Right atrium auricular region (tissue), 2 donors: ENCODE measurements around the gene SMIM29. TPM values are rescaled to one million over a fixed set of nuclear protein-coding genes. Genes with fewer than 3 reads are reported as not detected.
"Not testable (repeated sequence)": the region's sequence is repeated elsewhere in the genome, so short reads cannot be mapped to it uniquely, and the experiment has no call there.

ENCODE experiments used
- DNase-seq: peaks from one replicate; pipeline ENCODE4 v3.0.0-alpha.2; 2019; ENCODE audit warnings: low spot score
- H3K27ac ChIP-seq, 2 donors: fragments of 200-600 bp; sonication (generic); 1 replicate in 1 of 2; 2 replicates in 1 of 2; pipeline ENCODE4 v1.5.1; 2016 to 2019
- H3K27me3 ChIP-seq, 2 donors: fragments of 200-600 bp; sonication (generic); one replicate each; pipeline versions ENCODE4 v1.5.1 to v1.6.0; 2017 to 2019
- H3K36me3 ChIP-seq: fragments of 200-600 bp; sonication (generic); one replicate; pipeline ENCODE4 v1.5.1; 2016
- H3K4me1 ChIP-seq, 2 donors: fragments of 200-600 bp; sonication (generic); one replicate each; pipeline versions ENCODE4 v1.5.1 to v1.6.0; 2017 to 2019
- H3K4me3 ChIP-seq, 2 donors: fragments of 200-600 bp; sonication (generic); 1 replicate in 1 of 2; 2 replicates in 1 of 2; pipeline ENCODE4 v1.5.1; 2017 to 2019; ENCODE audit warnings: mild to moderate bottlenecking in 1 of 2, moderate library complexity in 1 of 2
- H3K9me3 ChIP-seq, 2 donors: fragments of 200-600 bp; sonication (generic); one replicate each; pipeline ENCODE4 v1.5.1; 2019
- total RNA-seq, 2 donors: library from RNA; depleted of rRNA; stranded (reverse); fragments of >200 nt; gene quantifications; one replicate each; pipeline ENCODE4 v1.1.0, GENCODE V29; 2016
- TF ChIP-seq, protein P1 (sequence below), 2 donors: fragments of 200-600 bp; sonication (generic); IDR thresholded peaks; one replicate each; pipeline ENCODE4 v1.5.1; 2019; ENCODE audit warnings: antibody characterized with exemption in 2 of 2

SMIM29 gene
- total RNA-seq, 2 donors from 2014 or later, result 21.7 to 29.4 TPM

DNA sequence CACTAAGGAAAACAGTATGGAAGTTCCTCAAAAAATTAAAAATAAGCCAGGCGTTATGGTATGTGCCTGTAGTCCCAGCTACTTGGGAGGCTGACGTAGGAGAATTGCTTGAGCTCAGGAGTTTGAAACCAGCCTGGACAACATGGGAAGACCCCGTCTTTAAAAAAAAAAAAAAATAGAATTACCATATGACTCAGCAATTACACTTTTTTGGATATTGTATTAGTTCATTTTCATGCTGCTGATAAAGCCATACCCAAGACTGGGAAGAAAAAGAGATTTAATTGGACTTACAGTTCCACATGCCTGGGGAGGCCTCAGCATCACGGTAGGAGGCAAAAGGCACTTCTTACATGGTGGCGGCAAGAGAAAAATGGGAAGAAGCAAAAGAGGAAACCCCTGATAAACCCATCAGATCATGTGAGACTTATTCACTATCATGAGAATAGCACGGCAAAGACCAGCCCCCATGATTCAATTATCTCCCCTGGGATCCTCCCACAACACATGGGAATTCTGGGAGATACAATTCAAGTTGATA lies 10.8 kb upstream of the SMIM29 start:
- Histone ChIP-seq H3K4me1 (no peaks in the 10 kb centered on the region), H3K9me3 (no peaks in the 10 kb centered on the region), H3K4me3 (no peak overlapping the region), H3K36me3 (no peaks in the 10 kb centered on the region), H3K27ac (no peak overlapping the region), H3K27me3 (no peaks in the 10 kb centered on the region)
- TF ChIP-seq, protein P1, sequence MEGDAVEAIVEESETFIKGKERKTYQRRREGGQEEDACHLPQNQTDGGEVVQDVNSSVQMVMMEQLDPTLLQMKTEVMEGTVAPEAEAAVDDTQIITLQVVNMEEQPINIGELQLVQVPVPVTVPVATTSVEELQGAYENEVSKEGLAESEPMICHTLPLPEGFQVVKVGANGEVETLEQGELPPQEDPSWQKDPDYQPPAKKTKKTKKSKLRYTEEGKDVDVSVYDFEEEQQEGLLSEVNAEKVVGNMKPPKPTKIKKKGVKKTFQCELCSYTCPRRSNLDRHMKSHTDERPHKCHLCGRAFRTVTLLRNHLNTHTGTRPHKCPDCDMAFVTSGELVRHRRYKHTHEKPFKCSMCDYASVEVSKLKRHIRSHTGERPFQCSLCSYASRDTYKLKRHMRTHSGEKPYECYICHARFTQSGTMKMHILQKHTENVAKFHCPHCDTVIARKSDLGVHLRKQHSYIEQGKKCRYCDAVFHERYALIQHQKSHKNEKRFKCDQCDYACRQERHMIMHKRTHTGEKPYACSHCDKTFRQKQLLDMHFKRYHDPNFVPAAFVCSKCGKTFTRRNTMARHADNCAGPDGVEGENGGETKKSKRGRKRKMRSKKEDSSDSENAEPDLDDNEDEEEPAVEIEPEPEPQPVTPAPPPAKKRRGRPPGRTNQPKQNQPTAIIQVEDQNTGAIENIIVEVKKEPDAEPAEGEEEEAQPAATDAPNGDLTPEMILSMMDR (IDR thresholded peaks at IDR 0.05), result no peak
- no peak for DNase-seq

DNA sequence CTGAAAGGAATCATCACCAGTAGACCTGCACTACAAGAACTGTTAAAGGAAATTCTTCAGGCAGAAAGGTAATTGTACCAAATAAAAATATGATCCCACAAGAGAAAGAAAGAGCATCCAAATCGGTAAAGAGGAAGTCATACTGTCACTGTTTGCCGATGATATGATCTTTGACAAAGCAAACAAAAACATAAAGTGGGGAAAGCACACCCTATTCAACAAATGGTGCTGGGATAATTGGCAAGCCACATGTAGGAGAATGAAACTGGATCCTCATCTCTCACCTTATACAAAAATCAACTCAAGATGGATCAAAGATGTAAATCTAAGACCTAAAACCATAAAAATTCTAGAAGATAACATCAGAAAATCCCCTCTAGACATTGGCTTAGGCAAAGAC lies 3.6 kb upstream of the SMIM29 start:
- H3K27me3 ChIP-seq, H3K4me3 ChIP-seq, H3K27ac ChIP-seq, DNase-seq, H3K36me3 ChIP-seq, H3K9me3 ChIP-seq: not testable (repeated sequence)
- H3K4me1 ChIP-seq, result peaks cover 0 to 23% of the 10 kb centered on the region in 2 donors

DNA sequence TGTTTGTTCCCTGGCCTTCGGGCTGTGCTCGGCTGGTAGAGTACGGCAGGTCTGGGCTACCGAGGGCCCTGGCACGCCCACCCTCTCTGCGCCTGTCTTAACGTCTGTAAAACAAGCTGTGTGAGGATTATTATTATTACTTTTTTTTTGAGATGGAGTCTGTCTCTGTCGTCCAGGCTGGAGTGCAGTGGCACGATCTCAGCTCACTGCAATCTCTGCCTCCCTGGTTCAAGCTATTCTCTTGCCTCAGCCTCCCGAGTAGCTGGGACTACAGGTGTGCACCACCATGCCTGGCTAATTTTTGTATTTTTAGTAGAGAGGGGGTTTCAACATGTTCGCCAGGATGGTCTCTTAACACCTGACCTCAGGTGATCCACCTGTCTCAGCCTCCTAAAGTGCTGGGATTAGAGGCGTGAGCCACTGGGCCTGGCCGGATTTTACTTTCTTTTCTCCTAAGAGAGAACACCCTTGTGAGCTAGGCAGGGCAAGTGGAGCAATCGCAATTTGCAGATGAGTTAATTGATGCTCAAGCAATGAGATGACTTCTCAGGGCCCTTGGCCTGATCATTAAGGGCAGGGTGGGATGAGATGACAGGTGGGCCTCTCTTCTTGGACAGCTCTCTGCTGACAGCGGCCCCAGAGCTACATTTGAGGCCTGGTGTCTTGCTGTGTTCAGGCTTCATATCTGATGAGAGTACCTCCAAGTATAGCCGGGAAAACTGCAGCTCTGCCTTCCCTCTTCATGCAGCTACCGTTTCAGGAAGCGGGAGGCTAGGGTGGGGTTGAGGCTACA lies 859 bp upstream of the SMIM29 start:
- Histone ChIP-seq H3K36me3 (no peaks in the 10 kb centered on the region), H3K27me3 (no peaks in the 10 kb centered on the region), H3K9me3 (no peaks in the 10 kb centered on the region), H3K4me1 (peaks cover 0 to 27% of the 10 kb centered on the region in 2 donors), H3K4me3 (peak overlapping the region; percentile 65 to 88), H3K27ac (peak overlapping the region; percentile 95)
- no peak for DNase-seq
- TF ChIP-seq, protein P1 (IDR thresholded peaks at IDR 0.05), result no peak

DNA sequence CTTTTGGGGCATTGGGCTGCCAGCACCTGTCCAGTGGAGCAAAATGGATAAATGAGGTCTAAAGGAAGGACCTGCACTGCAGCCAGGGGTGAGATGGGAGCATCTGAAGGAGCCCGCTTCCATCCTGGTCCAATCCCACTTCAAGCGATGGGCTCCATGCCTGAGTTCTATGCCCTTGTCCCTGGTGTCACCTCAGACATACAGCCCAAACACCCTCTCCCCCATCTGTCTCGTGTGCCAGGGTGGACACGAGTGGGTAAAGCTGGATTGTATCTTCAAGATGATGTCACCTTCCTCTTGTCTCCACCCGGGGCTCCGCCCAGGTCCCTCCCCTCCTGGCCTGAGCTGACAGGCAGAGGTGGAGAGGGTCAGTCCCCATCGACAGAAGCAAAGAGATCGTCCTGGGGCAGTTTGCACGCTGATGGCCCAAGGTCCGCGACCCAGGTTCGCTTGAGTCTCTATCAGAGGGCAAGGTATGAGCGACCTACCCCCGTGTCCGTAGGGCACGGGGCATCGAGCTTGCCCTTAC lies 544 bp downstream of the SMIM29 start:
- TF ChIP-seq, protein P1 (IDR thresholded peaks at IDR 0.05), result no peak
- Histone ChIP-seq H3K4me3 (peak overlapping the region; percentile 65 to 88), H3K27me3 (no peaks in the 10 kb centered on the region), H3K27ac (peak overlapping the region; percentile 95), H3K9me3 (no peaks in the 10 kb centered on the region), H3K4me1 (peaks cover 0 to 41% of the 10 kb centered on the region in 2 donors), H3K36me3 (no peaks in the 10 kb centered on the region)
- DNase-seq, result peak; percentile 79

DNA sequence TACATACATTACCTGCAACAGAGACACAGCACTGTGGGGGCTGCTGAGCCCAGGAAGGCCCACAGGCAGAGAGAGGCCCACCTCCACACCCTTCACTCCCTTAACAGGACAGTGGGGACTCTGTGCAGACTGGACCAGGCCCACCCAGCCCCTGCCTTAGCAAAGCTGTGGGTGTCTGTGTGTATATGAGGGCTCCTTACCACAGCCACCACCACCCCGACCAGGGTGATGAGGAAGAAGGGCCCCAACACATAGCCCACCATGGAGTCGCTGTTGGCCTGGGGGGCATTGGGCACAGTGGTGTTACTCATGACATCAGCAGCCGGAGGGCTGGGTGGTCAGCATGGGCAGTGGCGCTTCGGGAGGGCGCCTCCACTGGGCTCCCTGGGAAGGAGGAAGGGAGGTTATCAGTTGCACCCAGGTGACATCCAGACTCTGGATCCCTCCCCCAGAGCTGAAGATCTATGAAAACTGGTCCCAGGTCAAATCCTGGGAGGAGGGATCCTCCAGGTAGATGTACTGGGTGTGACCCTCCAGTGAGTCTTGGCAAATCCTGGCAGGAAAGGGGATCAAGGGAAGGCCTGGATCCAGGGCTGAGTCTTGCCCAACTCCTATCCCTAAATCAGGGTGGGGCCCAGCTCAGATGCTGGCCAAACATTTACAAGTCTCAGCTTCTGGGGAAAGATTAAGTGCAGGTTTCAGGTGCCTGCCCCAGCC lies 1.2 kb downstream of the SMIM29 start:
- Histone ChIP-seq H3K4me1 (peaks cover 0 to 43% of the 10 kb centered on the region in 2 donors), H3K27ac (peak overlapping the region; percentile 95), H3K36me3 (no peaks in the 10 kb centered on the region), H3K4me3 (peak overlapping the region in 1 of 2 donors; percentile 88), H3K27me3 (no peaks in the 10 kb centered on the region), H3K9me3 (no peaks in the 10 kb centered on the region)
- no peak for DNase-seq
- TF ChIP-seq, protein P1 (IDR thresholded peaks at IDR 0.05), result no peak
